ENCODE measurements around the gene NTRK2.

DNA sequence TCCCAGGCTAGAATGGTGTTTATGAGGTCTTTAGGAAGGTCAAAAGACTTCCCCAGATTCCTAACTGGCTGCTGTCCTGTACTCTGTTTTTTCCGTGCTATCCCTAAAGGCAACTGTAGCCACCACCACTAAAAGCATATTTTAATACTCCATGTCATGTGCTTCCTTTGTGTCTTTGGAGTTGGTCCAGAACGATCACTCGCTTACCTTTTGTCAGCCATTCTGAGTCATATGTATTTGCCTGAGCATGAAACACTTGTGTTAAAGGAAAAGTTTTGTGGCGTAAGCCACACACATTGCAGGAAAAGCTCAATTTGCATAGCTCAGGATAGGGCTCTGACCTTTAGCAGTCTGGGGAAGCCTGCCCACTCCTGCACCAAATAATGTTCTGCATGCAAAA lies 299.6 kb downstream of the NTRK2 start:
- TF ChIP-seq MAX (IDR thresholded peaks at IDR 0.05) (no peak), EGR1 (IDR thresholded peaks at IDR 0.05) (no peak), CREB1 (IDR thresholded peaks at IDR 0.05; ENCODE audit: low read depth) (no peak), TEAD4 (IDR thresholded peaks at IDR 0.05) (no peak), CEBPB (IDR thresholded peaks at IDR 0.05) (no peak), TAF1 (IDR thresholded peaks at IDR 0.05; ENCODE audit: low read depth) (no peak), FOXM1 (IDR thresholded peaks at IDR 0.05; ENCODE audit: borderline replicate concordance, low read depth) (no peak), RAD21 (IDR thresholded peaks at IDR 0.05; ENCODE audit: low read depth) (no peak), TCF12 (IDR thresholded peaks at IDR 0.05; ENCODE audit: low read depth) (no peak), YY1 (IDR thresholded peaks at IDR 0.05; ENCODE audit: low read depth) (no peak), EP300 (IDR thresholded peaks at IDR 0.05; ENCODE audit: borderline replicate concordance) (no peak)
- TF ChIP-seq, protein P1, sequence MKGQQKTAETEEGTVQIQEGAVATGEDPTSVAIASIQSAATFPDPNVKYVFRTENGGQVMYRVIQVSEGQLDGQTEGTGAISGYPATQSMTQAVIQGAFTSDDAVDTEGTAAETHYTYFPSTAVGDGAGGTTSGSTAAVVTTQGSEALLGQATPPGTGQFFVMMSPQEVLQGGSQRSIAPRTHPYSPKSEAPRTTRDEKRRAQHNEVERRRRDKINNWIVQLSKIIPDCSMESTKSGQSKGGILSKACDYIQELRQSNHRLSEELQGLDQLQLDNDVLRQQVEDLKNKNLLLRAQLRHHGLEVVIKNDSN (IDR thresholded peaks at IDR 0.05): no peak

Measured in Ishikawa (cell line).